A375 (cell line): Measurements from ENCODE around the gene OR13C2. TPM values are rescaled to one million over a fixed set of nuclear protein-coding genes. Genes with fewer than 3 reads are reported as not detected.

Source experiments
- total RNA-seq: library from RNA; depleted of rRNA; stranded (reverse); fragments of >200 nt; shearing (Covaris generic); gene quantifications from 2 replicates; pipeline ENCODE4 v1.2.3, GENCODE V29; 2014; rRNA removed

Gene OR13C2, protein sequence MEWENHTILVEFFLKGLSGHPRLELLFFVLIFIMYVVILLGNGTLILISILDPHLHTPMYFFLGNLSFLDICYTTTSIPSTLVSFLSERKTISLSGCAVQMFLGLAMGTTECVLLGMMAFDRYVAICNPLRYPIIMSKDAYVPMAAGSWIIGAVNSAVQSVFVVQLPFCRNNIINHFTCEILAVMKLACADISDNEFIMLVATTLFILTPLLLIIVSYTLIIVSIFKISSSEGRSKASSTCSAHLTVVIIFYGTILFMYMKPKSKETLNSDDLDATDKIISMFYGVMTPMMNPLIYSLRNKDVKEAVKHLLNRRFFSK
- total RNA-seq = not detected in 2 replicates

DNA sequence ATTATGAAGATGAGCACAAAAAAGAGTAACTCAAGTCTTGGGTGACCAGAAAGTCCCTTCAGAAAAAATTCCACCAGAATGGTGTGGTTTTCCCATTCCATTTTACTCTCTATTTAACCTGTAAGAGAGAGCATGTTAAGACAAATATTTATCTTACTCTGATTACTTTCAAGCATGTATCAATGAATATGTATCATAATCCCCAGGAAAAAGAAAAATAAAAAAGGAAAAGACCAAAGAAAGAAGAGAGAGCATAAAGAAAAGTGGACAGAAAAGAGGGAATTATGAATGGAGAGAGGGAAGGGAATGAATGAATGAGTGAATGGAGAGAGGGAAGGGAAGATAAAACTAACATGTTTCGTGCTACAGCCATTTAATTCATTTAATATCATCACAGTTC is at the start of gene OR13C2:
OR13C2 (minus strand) TSS at position 101 of the 400 bp plus-strand sequence; CDS start at position 101, 0 bp downstream.

DNA sequence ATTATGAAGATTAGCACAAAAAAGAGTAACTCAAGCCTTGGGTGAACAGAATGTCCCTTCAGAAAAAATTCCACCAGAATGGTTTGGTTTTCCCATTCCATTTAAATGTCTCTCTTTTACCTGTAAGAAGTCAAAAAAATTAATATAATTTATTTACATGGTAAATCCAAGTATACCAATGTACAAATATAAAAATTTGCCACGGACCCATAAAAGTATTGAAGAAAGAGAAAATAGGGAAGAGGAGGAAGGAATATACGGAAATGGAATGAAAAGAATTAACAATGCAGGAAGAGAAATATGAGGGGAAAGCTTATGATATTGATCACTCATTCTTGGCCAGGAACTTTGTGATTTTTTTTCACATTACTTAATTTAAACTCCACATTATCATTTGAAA is 12.7 kb upstream of the OR13C2 start, which contains the start of gene OR13C9:
OR13C9 (minus strand) TSS at position 101 of the 400 bp plus-strand sequence; CDS start at position 101, 0 bp downstream.

DNA sequence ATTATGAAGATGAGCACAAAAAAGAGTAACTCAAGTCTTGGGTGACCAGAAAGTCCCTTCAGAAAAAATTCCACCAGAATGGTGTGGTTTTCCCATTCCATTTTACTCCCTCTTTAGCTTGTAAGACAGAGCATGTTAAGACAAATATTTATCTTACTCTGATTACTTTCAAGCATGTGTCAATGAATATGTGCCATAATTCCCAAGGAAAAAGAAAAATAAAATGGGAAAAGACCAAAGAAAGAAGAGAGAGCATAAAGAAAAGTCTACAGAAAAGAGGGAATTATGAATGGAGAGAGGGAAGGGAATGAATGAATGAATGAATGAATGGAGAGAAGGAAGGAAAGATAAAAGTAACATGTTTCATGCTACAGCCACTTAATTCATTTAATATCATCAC is 6.1 kb downstream of the OR13C2 start, which contains the start of gene OR13C5:
OR13C5 (minus strand) TSS at position 101 of the 400 bp plus-strand sequence; CDS start at position 101, 0 bp downstream.

DNA sequence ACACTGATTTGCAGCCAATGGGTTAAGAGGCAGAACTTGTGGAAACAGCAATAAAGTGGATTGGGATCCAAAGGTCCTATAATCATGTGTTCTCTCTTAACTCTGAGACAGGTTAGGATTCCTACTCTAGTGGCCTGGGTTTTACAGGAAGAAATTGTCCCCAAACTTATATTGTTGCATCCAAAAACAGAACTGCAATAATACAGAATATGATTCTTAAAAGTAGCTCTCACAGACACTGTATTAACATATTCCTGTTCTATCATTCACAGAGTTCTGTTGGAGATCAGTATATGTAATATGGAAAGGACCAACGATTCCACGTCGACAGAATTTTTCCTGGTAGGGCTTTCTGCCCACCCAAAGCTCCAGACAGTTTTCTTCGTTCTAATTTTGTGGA is 36.6 kb downstream of the OR13C2 start, which contains the start of gene OR13C8:
OR13C8 (plus strand) TSS at position 301 of the 400 bp plus-strand sequence; CDS start at position 301, 0 bp downstream.

Other genes with a start within 250 kb of the OR13C2 start
- gene OR13F1, start 101.4 kb downstream of the OR13C2 start, total RNA-seq = not detected in 2 replicates
- not detected in 2 replicates for gene OR13C4, start 78.4 kb downstream of the OR13C2 start, total RNA-seq
- gene OR13C3, start 68.8 kb downstream of the OR13C2 start, total RNA-seq = not detected in 2 replicates
- not detected in 2 replicates for gene OR13C8, start 36.5 kb downstream of the OR13C2 start, total RNA-seq
- gene OR13C5, start 6.2 kb downstream of the OR13C2 start, total RNA-seq = not detected in 2 replicates
- not detected in 2 replicates for gene OR13C9, start 12.6 kb upstream of the OR13C2 start, total RNA-seq
- gene OR13D1, start 88.9 kb upstream of the OR13C2 start, total RNA-seq = not detected in 2 replicates
- gene NIPSNAP3A, start 142.1 kb upstream of the OR13C2 start, total RNA-seq = 12.4 and 14.4 TPM in 2 replicates
- 2.4 and 2.5 TPM in 2 replicates for gene NIPSNAP3B, start 158.5 kb upstream of the OR13C2 start, total RNA-seq